DND-41 (cell line): ENCODE data around the gene EPB41L2.

Experiments used
- ATAC-seq: fragments of 200-7000 bp; cut with Tn5 transposase; 3 replicates; pipeline ENCODE4 v1.9.1; 2021; ENCODE audit warnings: low read depth; ENCODE audit not compliant: insufficient read depth
- DNase-seq: peaks from one replicate; pipeline ENCODE4 v3.0.0-alpha.2; 2020
- H2AFZ ChIP-seq: 2 replicates; pipeline ENCODE4 v1.6.0; 2012; ENCODE audit warnings: low read depth, low read length
- H3K27ac ChIP-seq: 2 replicates; pipeline ENCODE4 v1.5.1; 2012; ENCODE audit warnings: low read length, inconsistent platforms
- H3K27me3 ChIP-seq: fragments of 200-600 bp; sonication (generic); 2 replicates; pipeline ENCODE4 v1.6.0; 2012; ENCODE audit warnings: low read length, mild to moderate bottlenecking, inconsistent platforms; ENCODE audit not compliant: insufficient read depth, poor library complexity
- H3K36me3 ChIP-seq: 2 replicates; pipeline ENCODE4 v1.5.1; 2012; ENCODE audit warnings: low read length, inconsistent platforms; ENCODE audit not compliant: insufficient read depth
- H3K4me1 ChIP-seq: 2 replicates; pipeline ENCODE4 v1.5.1; 2012; ENCODE audit warnings: mild to moderate bottlenecking, low read length; ENCODE audit not compliant: insufficient read depth
- H3K4me2 ChIP-seq: 2 replicates; pipeline ENCODE4 v1.6.0; 2012; ENCODE audit warnings: mild to moderate bottlenecking, moderate library complexity, low read length, inconsistent platforms; ENCODE audit not compliant: insufficient read depth
- H3K4me3 ChIP-seq, 2 experiments: fragments of 200-600 bp in 1 of 2; shearing (Covaris generic) in 1 of 2; 2 replicates each; pipeline ENCODE4 v1.5.1; 2012 to 2016; ENCODE audit warnings: inconsistent platforms in 2 of 2, low read length in 2 of 2, mild to moderate bottlenecking in 2 of 2, low read depth in 1 of 2, moderate library complexity in 1 of 2
- H3K79me2 ChIP-seq: 2 replicates; pipeline ENCODE4 v1.6.0; 2012; ENCODE audit warnings: low read length, inconsistent platforms; ENCODE audit not compliant: insufficient read depth
- H3K9ac ChIP-seq: 2 replicates; pipeline ENCODE4 v1.6.0; 2012; ENCODE audit warnings: low read depth, mild to moderate bottlenecking, inconsistent platforms, low read length, moderate library complexity
- H3K9me3 ChIP-seq: 2 replicates; pipeline ENCODE4 v1.5.1; 2012; ENCODE audit warnings: low read length, moderate library complexity, mild to moderate bottlenecking, inconsistent platforms; ENCODE audit not compliant: insufficient read depth, severe bottlenecking
- H4K20me1 ChIP-seq: 2 replicates; pipeline ENCODE4 v1.6.0; 2012; ENCODE audit warnings: low read length; ENCODE audit not compliant: insufficient read depth
- CTCF ChIP-seq: IDR thresholded peaks from 2 replicates; pipeline ENCODE4 v1.5.1; 2012; ENCODE audit warnings: borderline replicate concordance, low read length, moderate library complexity, mild to moderate bottlenecking; ENCODE audit not compliant: poor library complexity, severe bottlenecking; ENCODE audit errors: extremely low read depth
- EZH2 ChIP-seq: IDR thresholded peaks from 3 replicates; pipeline ENCODE4 v1.6.1; 2012; ENCODE audit warnings: borderline replicate concordance, low read depth, mild to moderate bottlenecking, moderate library complexity, low read length, inconsistent platforms; ENCODE audit not compliant: severe bottlenecking

EPB41L2 gene

GRCh38 chr6:130836055-130836640 lies 226.9 kb downstream of the EPB41L2 start:
- TF ChIP-seq CTCF, result no peak
- no peak for TF ChIP-seq EZH2
- H4K20me1 ChIP-seq, result no peaks in the 10 kb centered on the region

GRCh38 chr6:130834482-130835251 lies 228.4 kb downstream of the EPB41L2 start:
- Histone ChIP-seq H3K9me3 (no peaks in the 10 kb centered on the region), H3K27ac (no peak overlapping the region), H3K79me2 (no peaks in the 10 kb centered on the region), H3K27me3 (no peaks in the 10 kb centered on the region), H4K20me1 (no peaks in the 10 kb centered on the region), H3K4me3 (no peak overlapping the region), H3K4me1 (no peaks in the 10 kb centered on the region), H2AFZ (no peak overlapping the region), H3K4me2 (no peak overlapping the region), H3K36me3 (peaks cover 11% of the 10 kb centered on the region; the same call in 1 of the 2 replicates), H3K9ac (no peak overlapping the region)
- no peak for ATAC-seq
- TF ChIP-seq CTCF (no peak), EZH2 (no peak)
- no peak for DNase-seq

More at GRCh38 chr6:130836055-130836640, 226.9 kb downstream of the EPB41L2 start:
- H3K79me2 ChIP-seq, result no peaks in the 10 kb centered on the region
- no peaks in the 10 kb centered on the region for H3K4me1 ChIP-seq
- no peak overlapping the region for H3K4me2 ChIP-seq
- ATAC-seq (no peak), DNase-seq (no peak)
- H2AFZ ChIP-seq, result no peak overlapping the region
- H3K27ac ChIP-seq, result no peak overlapping the region
- H3K9me3 ChIP-seq, result no peaks in the 10 kb centered on the region
- peaks cover 18% of the 10 kb centered on the region; the same call in 1 of the 2 replicates for H3K36me3 ChIP-seq
- H3K4me3 ChIP-seq, result no peak overlapping the region
- H3K27me3 ChIP-seq, result no peaks in the 10 kb centered on the region
- no peak overlapping the region for H3K9ac ChIP-seq

GRCh38 chr6:130833569-130833968 lies 229.5 kb downstream of the EPB41L2 start:
- Histone ChIP-seq H3K79me2 (no peaks in the 10 kb centered on the region), H3K9ac (no peak overlapping the region), H3K4me2 (no peak overlapping the region), H3K9me3 (no peaks in the 10 kb centered on the region), H2AFZ (no peak overlapping the region), H4K20me1 (no peaks in the 10 kb centered on the region), H3K36me3 (peaks cover 4% of the 10 kb centered on the region; the same call in 1 of the 2 replicates), H3K27me3 (no peaks in the 10 kb centered on the region), H3K4me1 (no peaks in the 10 kb centered on the region), H3K27ac (no peak overlapping the region), H3K4me3 (no peak overlapping the region)
- TF ChIP-seq EZH2, result no peak
- no peak for TF ChIP-seq CTCF
- no peak for ATAC-seq
- no peak for DNase-seq
